Measurements from ENCODE around the gene ARHGAP9. TPM values are rescaled to one million over a fixed set of nuclear protein-coding genes. Genes with fewer than 3 reads are reported as not detected.
A peak's percentile ranks its signal among the peaks of the same experiment; 100 is the strongest.
"Not testable (repeated sequence)": the region's sequence is repeated elsewhere in the genome, so short reads cannot be mapped to it uniquely, and the experiment has no call there.

The ARHGAP9 gene
- total RNA-seq, 6 experiments from 2014 or later, result 3.5 to 11.0 (median 6.8) TPM

DNA sequence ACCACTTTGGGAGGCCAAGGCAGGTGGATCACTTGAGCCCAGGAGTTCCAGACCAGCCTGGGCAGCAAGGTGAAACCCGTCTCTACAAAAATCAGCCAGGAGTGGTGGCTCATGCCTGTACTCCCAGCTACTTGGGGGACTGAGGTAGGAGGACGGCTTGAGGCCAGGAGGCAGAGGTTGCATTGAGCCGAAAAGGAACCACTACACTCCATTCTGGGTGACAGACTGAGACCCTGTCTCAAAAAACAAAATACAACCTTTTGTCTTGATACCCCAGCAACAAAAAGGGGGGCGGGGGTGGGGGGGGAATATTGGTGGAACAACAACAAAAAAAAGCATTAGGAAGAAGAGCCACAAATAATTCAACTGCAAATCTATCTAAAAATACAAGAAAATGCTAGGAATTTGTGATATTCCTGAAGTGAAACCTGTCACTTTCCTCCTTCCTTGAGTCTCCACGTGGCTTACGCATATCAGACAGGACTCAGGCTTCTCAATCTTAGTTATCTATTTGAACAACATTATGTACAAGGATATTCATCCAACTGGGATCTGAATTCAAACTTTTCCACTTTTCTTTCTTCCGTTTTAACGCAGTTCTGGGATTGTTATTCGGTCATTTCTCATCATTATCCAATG, 50.1 kb downstream of the ARHGAP9 start:
- WGBS (ENCODE audit: insufficient coverage, low coverage, low lambda C conversion rate, missing lambda C conversion rate), result 17% methylated on average over 9 of the region's 9 CpGs
- H3K4me3 ChIP-seq, result peak overlapping the region; percentile 46 to 69 (median 65)
- no peaks in the 10 kb centered on the region for H3K27me3 ChIP-seq
- no peaks in the 10 kb centered on the region for H3K36me3 ChIP-seq
- DNase-seq, result peak in 1 of 3 donors; percentile 38
- ATAC-seq, result no peak
- peaks cover 0 to 25% (median under 1%) of the 10 kb centered on the region in 4 donors for H3K4me1 ChIP-seq
- no peaks in the 10 kb centered on the region for H3K9me3 ChIP-seq
- TF ChIP-seq POLR2A (IDR thresholded peaks at IDR 0.05), result no peak
- TF ChIP-seq CTCF (IDR thresholded peaks at IDR 0.05), result no peak
- H3K27ac ChIP-seq, result peak overlapping the region; percentile 88 to 96 (median 90)
- intact Hi-C loops (cut with DNase I), result loop anchor here in 1 of 2 donors (10.0 kb wide), 2 partner anchors 55 to 125 kb away; no protein-coding TSS in a partner anchor

GRCh38 chr12:57428965-57429364, 50.7 kb downstream of the ARHGAP9 start:
- DNase-seq, result peak in 1 of 3 donors; percentile 24
- 71% methylated on average over 5 of the region's 6 CpGs for WGBS (ENCODE audit: insufficient coverage, low coverage, low lambda C conversion rate, missing lambda C conversion rate)
- peak overlapping the region in 1 of 3 donors; percentile 88 for H3K27ac ChIP-seq
- ATAC-seq, result no peak
- no peaks in the 10 kb centered on the region for H3K9me3 ChIP-seq
- no peaks in the 10 kb centered on the region for H3K36me3 ChIP-seq
- H3K4me1 ChIP-seq, result peaks cover 0 to 21% (median under 1%) of the 10 kb centered on the region in 4 donors
- no peaks in the 10 kb centered on the region for H3K27me3 ChIP-seq
- intact Hi-C loops (cut with DNase I), result loop anchor here in 1 of 2 donors (10.0 kb wide), 2 partner anchors 54 to 124 kb away; no protein-coding TSS in a partner anchor
- TF ChIP-seq CTCF (IDR thresholded peaks at IDR 0.05) (no peak), POLR2A (IDR thresholded peaks at IDR 0.05) (no peak)
- H3K4me3 ChIP-seq, result no peak overlapping the region

- not testable (repeated sequence) for ATAC-seq, H3K4me3 ChIP-seq
These were observed 52.7 kb downstream of the ARHGAP9 start for GRCh38 chr12:57426948-57427347.

More at GRCh38 chr12:57426948-57427347, 52.7 kb downstream of the ARHGAP9 start:
- DNase-seq, result peak in 1 of 3 donors; percentile 15
- H3K4me1 ChIP-seq, H3K27ac ChIP-seq, H3K9me3 ChIP-seq, H3K27me3 ChIP-seq, H3K36me3 ChIP-seq: not testable (repeated sequence)
- 93% methylated on average over 9 of the region's 10 CpGs for WGBS (ENCODE audit: insufficient coverage, low coverage, low lambda C conversion rate, missing lambda C conversion rate)
- intact Hi-C loops (cut with DNase I), result loop anchor here in 1 of 2 donors (10.0 kb wide), 2 partner anchors 52 to 122 kb away; no protein-coding TSS in a partner anchor

MicroRNAs encoded within 50 kb of the gene (microRNA counts, 767-probe panel; counts per million panel counts)
- 237 counts per million for microRNA hsa-miR-616-3p

Small RNA genes lying within 50 kb of the gene (microRNA-seq; reads per million reads assigned to microRNA genes)
- gene MIR616, result 2.3 to 6.4 reads per million in 2 donors
- 0 reads per million in 2 donors for gene MIR6758

Small RNA genes lying within 50 kb of the gene (small RNA-seq; reads per million reads assigned to genes)
- gene MIR616, result 0.29 to 1.4 reads per million in 2 experiments

Other genes with a start within 250 kb of the ARHGAP9 start
- gene STAC3, start 228.7 kb downstream of the ARHGAP9 start, total RNA-seq, result 1 to 10 TPM in 5 of 6 experiments, under 1 TPM in 1; 0.98 to 4.5 (median 1.8) TPM
- gene R3HDM2, start 48.8 kb downstream of the ARHGAP9 start, total RNA-seq, result 10 to 100 TPM; 25.3 to 48.0 (median 35.9) TPM
- 100 to 1,000 TPM in 1 of 6 experiments, 10 to 100 TPM in 5; 14.7 to 123 (median 63.6) TPM for gene INHBC, start 45.1 kb downstream of the ARHGAP9 start, total RNA-seq
- gene INHBE, start 24.6 kb downstream of the ARHGAP9 start, total RNA-seq, result 100 to 1,000 TPM in 4 of 6 experiments, 10 to 100 TPM in 2; 17.4 to 302 (median 150) TPM
- under 1 TPM; 0.16 to 0.74 (median 0.55) TPM for gene GLI1, start 20.1 kb downstream of the ARHGAP9 start, total RNA-seq
- gene MARS1, start 8.2 kb upstream of the ARHGAP9 start, total RNA-seq, result 10 to 100 TPM; 53.4 to 66.6 (median 60.4) TPM
- 10 to 100 TPM; 11.3 to 26.7 (median 18.7) TPM for gene DDIT3, start 40.6 kb upstream of the ARHGAP9 start, total RNA-seq
- 10 to 100 TPM in 5 of 6 experiments, 1 to 10 TPM in 1; 7.4 to 61.1 (median 39.3) TPM for gene MBD6, start 43.0 kb upstream of the ARHGAP9 start, total RNA-seq
- 10 to 100 TPM; 28.4 to 80.0 (median 36.0) TPM for gene DCTN2, start 67.3 kb upstream of the ARHGAP9 start, total RNA-seq
- gene KIF5A, start 70.2 kb upstream of the ARHGAP9 start, total RNA-seq, result under 1 TPM in 1 of 6 experiments, not detected in 5; 0.02 TPM
- 10 to 100 TPM; 11.3 to 27.6 (median 12.8) TPM for gene PIP4K2C, start 111.3 kb upstream of the ARHGAP9 start, total RNA-seq
- 1 to 10 TPM in 5 of 6 experiments, under 1 TPM in 1; 0.86 to 2.7 (median 1.9) TPM for gene DTX3, start 125.0 kb upstream of the ARHGAP9 start, total RNA-seq
- 1 to 10 TPM in 5 of 6 experiments, under 1 TPM in 1; 0.92 to 2.0 (median 1.3) TPM for gene ARHGEF25, start 131.6 kb upstream of the ARHGAP9 start, total RNA-seq
- gene B4GALNT1, start 153.3 kb upstream of the ARHGAP9 start, total RNA-seq, result 1 to 10 TPM in 3 of 6 experiments, under 1 TPM in 3; 0.44 to 3.6 (median 0.78) TPM
- 100 to 1,000 TPM; 179 to 245 (median 210) TPM for gene OS9, start 214.3 kb upstream of the ARHGAP9 start, total RNA-seq